GM12892 (cell line): Measurements from ENCODE around the gene PPP1R13B.

Experiments used
- POLR2A ChIP-seq: IDR thresholded peaks from 2 replicates; pipeline ENCODE4 v1.6.1; 2011; ENCODE audit warnings: low read depth, low read length, control low read depth
- TAF1 ChIP-seq: IDR thresholded peaks from 2 replicates; pipeline ENCODE4 v1.6.1; 2011; ENCODE audit warnings: low read depth, mild to moderate bottlenecking, control low read depth, low read length, borderline replicate concordance

GRCh38 chr14:103709814-103710213 lies 137.6 kb downstream of the PPP1R13B start:
- TF ChIP-seq TAF1 (no peak), POLR2A (no peak)
